HUES48 (cell line): ENCODE data around the gene LRRC8E.

ENCODE experiments used
- H3K27ac ChIP-seq: one replicate; pipeline ENCODE4 v1.7.0; 2013; ENCODE audit warnings: low read depth, low read length, inconsistent platforms
- H3K27me3 ChIP-seq: 2 replicates; pipeline ENCODE4 v1.6.1; 2013; ENCODE audit warnings: mild to moderate bottlenecking, low read length; ENCODE audit not compliant: control insufficient read depth, insufficient read depth
- H3K36me3 ChIP-seq: 2 replicates; pipeline ENCODE4 v1.6.1; 2013; ENCODE audit warnings: low read length; ENCODE audit not compliant: control insufficient read depth, insufficient read depth
- H3K4me1 ChIP-seq: 2 replicates; pipeline ENCODE4 v1.6.1; 2013; ENCODE audit warnings: mild to moderate bottlenecking, low read length; ENCODE audit not compliant: control insufficient read depth, insufficient read depth
- H3K4me3 ChIP-seq: 2 replicates; pipeline ENCODE4 v1.5.1; 2013; ENCODE audit warnings: mild to moderate bottlenecking, low read depth, low read length
- H3K9ac ChIP-seq: 2 replicates; pipeline ENCODE4 v1.6.1; 2013; ENCODE audit warnings: mild to moderate bottlenecking, low read depth, low read length, moderate library complexity
- H3K9me3 ChIP-seq: 2 replicates; pipeline ENCODE4 v1.6.1; 2013; ENCODE audit warnings: low read length; ENCODE audit not compliant: control insufficient read depth, insufficient read depth

The LRRC8E gene

GRCh38 chr19:7888145-7888825, at the start of gene LRRC8E:
Gene LRRC8E, plus strand, starts transcription at chr19:7888510. Its CDS starts 7,094 bp downstream, at chr19:7895604.
- Histone ChIP-seq H3K9ac (peak within 1 kb of the TSS; percentile 44; the same call in 1 of the 2 replicates), H3K36me3 (no peaks in the 10 kb centered on the region), H3K27me3 (peaks cover 7% of the 10 kb centered on the region; the same call in 1 of the 2 replicates), H3K4me1 (no peaks in the 10 kb centered on the region), H3K27ac (no peak within 1 kb of the TSS), H3K9me3 (no peaks in the 10 kb centered on the region), H3K4me3 (peak within 1 kb of the TSS; percentile 70)

DNA sequence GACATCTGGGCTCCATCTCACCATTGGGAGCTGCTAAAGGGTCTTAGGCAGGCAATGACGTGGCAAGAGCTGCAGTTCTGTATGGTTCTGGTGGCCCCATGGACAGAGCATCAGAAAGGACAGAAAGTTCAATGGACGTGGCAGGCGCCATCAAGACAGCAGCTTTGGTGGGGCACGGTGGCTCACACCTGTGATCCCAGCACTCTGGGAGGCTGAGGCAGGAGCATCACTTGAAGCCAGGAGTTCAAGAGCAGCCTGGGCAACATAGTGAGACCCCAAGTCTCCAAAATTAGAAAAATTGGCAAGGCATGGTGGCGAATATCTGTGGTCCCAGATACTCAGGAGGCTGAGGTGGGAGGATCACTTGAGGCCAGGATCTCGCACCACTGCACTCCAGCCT, 48.8 kb upstream of the LRRC8E start:
- Histone ChIP-seq H3K36me3 (no peaks in the 10 kb centered on the region), H3K9ac (no peak overlapping the region), H3K4me3 (no peak overlapping the region), H3K27me3 (no peaks in the 10 kb centered on the region), H3K9me3 (peaks cover 5% of the 10 kb centered on the region; the same call in 1 of the 2 replicates), H3K27ac (no peak overlapping the region), H3K4me1 (no peaks in the 10 kb centered on the region)

- H3K4me3 ChIP-seq, result no peak overlapping the region
- H3K27me3 ChIP-seq, result no peaks in the 10 kb centered on the region
- peaks cover 5% of the 10 kb centered on the region; the same call in 1 of the 2 replicates for H3K9me3 ChIP-seq
- H3K4me1 ChIP-seq, result no peaks in the 10 kb centered on the region
- no peak overlapping the region for H3K27ac ChIP-seq
- no peak overlapping the region for H3K9ac ChIP-seq
- H3K36me3 ChIP-seq, result no peaks in the 10 kb centered on the region
Observed at GRCh38 chr19:7840629-7841028, 47.7 kb upstream of the LRRC8E start.

- Histone ChIP-seq H3K9me3 (peaks cover 5% of the 10 kb centered on the region; the same call in 1 of the 2 replicates), H3K27ac (no peak overlapping the region), H3K4me3 (no peak overlapping the region), H3K36me3 (no peaks in the 10 kb centered on the region), H3K9ac (no peak overlapping the region), H3K4me1 (no peaks in the 10 kb centered on the region), H3K27me3 (no peaks in the 10 kb centered on the region)
Observed at GRCh38 chr19:7841751-7842660, 46.3 kb upstream of the LRRC8E start.

GRCh38 chr19:7842661-7843294, 45.5 kb upstream of the LRRC8E start:
- Histone ChIP-seq H3K27ac (no peak overlapping the region), H3K9ac (no peak overlapping the region), H3K36me3 (no peaks in the 10 kb centered on the region), H3K4me1 (no peaks in the 10 kb centered on the region), H3K9me3 (peaks cover 5% of the 10 kb centered on the region; the same call in 1 of the 2 replicates), H3K27me3 (no peaks in the 10 kb centered on the region), H3K4me3 (no peak overlapping the region)

DNA sequence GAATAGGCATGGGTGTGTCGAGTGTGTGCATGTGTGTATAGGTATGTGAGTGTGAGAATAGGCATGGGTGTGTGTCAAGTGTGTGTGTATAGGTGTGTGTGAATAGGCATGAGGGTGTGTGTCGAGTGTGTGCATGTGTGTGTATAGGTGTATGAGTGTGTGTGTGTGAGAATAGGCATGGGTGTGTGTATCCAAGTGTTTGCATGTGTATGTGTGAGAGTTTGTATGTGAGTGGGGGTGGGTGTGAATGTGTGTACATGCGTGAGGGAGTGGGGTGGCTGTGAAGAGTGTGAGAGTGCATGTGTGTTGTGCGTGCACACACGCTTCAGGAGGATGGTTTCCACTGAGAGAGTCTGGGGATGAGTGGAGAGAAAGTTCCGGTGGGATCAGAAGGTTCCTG, 44.8 kb upstream of the LRRC8E start:
- Histone ChIP-seq H3K27ac (no peak overlapping the region), H3K9ac (no peak overlapping the region), H3K27me3 (no peaks in the 10 kb centered on the region), H3K4me1 (no peaks in the 10 kb centered on the region), H3K36me3 (no peaks in the 10 kb centered on the region), H3K4me3 (no peak overlapping the region), H3K9me3 (peaks cover 5% of the 10 kb centered on the region; the same call in 1 of the 2 replicates)

GRCh38 chr19:7844405-7844804, 43.9 kb upstream of the LRRC8E start:
- Histone ChIP-seq H3K9me3 (peaks cover 5% of the 10 kb centered on the region; the same call in 1 of the 2 replicates), H3K27me3 (no peaks in the 10 kb centered on the region), H3K36me3 (no peaks in the 10 kb centered on the region), H3K27ac (no peak overlapping the region), H3K4me1 (no peaks in the 10 kb centered on the region), H3K4me3 (no peak overlapping the region), H3K9ac (no peak overlapping the region)

GRCh38 chr19:7844951-7845350, 43.4 kb upstream of the LRRC8E start:
- no peaks in the 10 kb centered on the region for H3K36me3 ChIP-seq
- no peaks in the 10 kb centered on the region for H3K4me1 ChIP-seq
- peaks cover 5% of the 10 kb centered on the region; the same call in 1 of the 2 replicates for H3K9me3 ChIP-seq
- H3K4me3 ChIP-seq, result no peak overlapping the region
- no peaks in the 10 kb centered on the region for H3K27me3 ChIP-seq
- no peak overlapping the region for H3K27ac ChIP-seq
- no peak overlapping the region for H3K9ac ChIP-seq

GRCh38 chr19:7845390-7846154, 42.7 kb upstream of the LRRC8E start:
- Histone ChIP-seq H3K9ac (no peak overlapping the region), H3K27me3 (no peaks in the 10 kb centered on the region), H3K4me1 (no peaks in the 10 kb centered on the region)

GRCh38 chr19:7846155-7846646, 42.1 kb upstream of the LRRC8E start:
- no peak overlapping the region for H3K4me3 ChIP-seq
- H3K36me3 ChIP-seq, result no peaks in the 10 kb centered on the region
- H3K9ac ChIP-seq, result no peak overlapping the region
- H3K9me3 ChIP-seq, result peaks cover 5% of the 10 kb centered on the region; the same call in 1 of the 2 replicates
- no peak overlapping the region for H3K27ac ChIP-seq
- no peaks in the 10 kb centered on the region for H3K27me3 ChIP-seq
- H3K4me1 ChIP-seq, result no peaks in the 10 kb centered on the region

More at GRCh38 chr19:7845390-7846154, 42.7 kb upstream of the LRRC8E start:
- Histone ChIP-seq H3K4me3 (no peak overlapping the region), H3K9me3 (peaks cover 5% of the 10 kb centered on the region; the same call in 1 of the 2 replicates), H3K27ac (no peak overlapping the region), H3K36me3 (no peaks in the 10 kb centered on the region)
